Mesothelial cell of epicardium (in vitro differentiated cells): ENCODE results near the gene ST7. TPM values are rescaled to one million over a fixed set of nuclear protein-coding genes. Genes with fewer than 3 reads are reported as not detected.
A peak's percentile ranks its signal among the peaks of the same experiment; 100 is the strongest.

Source experiments
- DNase-seq, 2 experiments: peaks; one replicate each; pipeline ENCODE4 v3.0.0; 2021; ENCODE audit warnings: low spot score in 2 of 2; ENCODE audit not compliant: unreplicated experiment in 2 of 2
- H3K27ac Mint-ChIP-seq: 2 replicates; pipeline ENCODE4 v1.8.0; 2021; ENCODE audit warnings: mixed read lengths
- H3K27me3 Mint-ChIP-seq: 2 replicates; pipeline ENCODE4 v1.8.0; 2021; ENCODE audit warnings: low read depth, mixed read lengths
- H3K36me3 Mint-ChIP-seq: 2 replicates; pipeline ENCODE4 v1.8.0; 2021; ENCODE audit warnings: mixed read lengths
- H3K4me1 Mint-ChIP-seq: 2 replicates; pipeline ENCODE4 v1.8.0; 2021; ENCODE audit warnings: mixed read lengths
- H3K4me3 Mint-ChIP-seq: 2 replicates; pipeline ENCODE4 v1.8.0; 2021; ENCODE audit warnings: mild to moderate bottlenecking, moderate library complexity, mixed read lengths
- H3K9me3 Mint-ChIP-seq: 2 replicates; pipeline ENCODE4 v1.8.0; 2021; ENCODE audit warnings: mixed read lengths
- CTCF ChIP-seq: fragments of 200-600 bp; sonication (generic); IDR thresholded peaks from one replicate; pipeline ENCODE4 v1.5.0; 2021; ENCODE audit warnings: antibody characterized with exemption; ENCODE audit not compliant: unreplicated experiment
- total RNA-seq: library from RNA; stranded (reverse); gene quantifications from 3 replicates; pipeline ENCODE4 v1.2.1, GENCODE V29; 2021

The ST7 gene
- total RNA-seq, 1 donor from 2014 or later = 40.5 TPM

GRCh38 chr7:117203205-117203604, 249.9 kb downstream of the ST7 start:
- no peaks in the 10 kb centered on the region for H3K9me3 Mint-ChIP-seq
- H3K4me3 Mint-ChIP-seq = no peak overlapping the region
- H3K36me3 Mint-ChIP-seq = peaks cover 21% of the 10 kb centered on the region
- no peak for DNase-seq
- TF ChIP-seq CTCF = no peak
- no peaks in the 10 kb centered on the region for H3K27me3 Mint-ChIP-seq
- peaks cover 11% of the 10 kb centered on the region for H3K4me1 Mint-ChIP-seq
- H3K27ac Mint-ChIP-seq = no peak overlapping the region

- DNase-seq = no peak
- no peaks in the 10 kb centered on the region for H3K9me3 Mint-ChIP-seq
- no peak overlapping the region for H3K4me3 Mint-ChIP-seq
- peaks cover 21% of the 10 kb centered on the region for H3K36me3 Mint-ChIP-seq
- TF ChIP-seq CTCF = no peak
- peaks cover 10% of the 10 kb centered on the region for H3K4me1 Mint-ChIP-seq
- no peaks in the 10 kb centered on the region for H3K27me3 Mint-ChIP-seq
- H3K27ac Mint-ChIP-seq = peak overlapping the region; percentile 17
Observed at GRCh38 chr7:117205873-117206272, 252.6 kb downstream of the ST7 start.

- no peak for TF ChIP-seq CTCF
- Mint-ChIP-seq H3K4me1 (peaks cover 11% of the 10 kb centered on the region), H3K9me3 (no peaks in the 10 kb centered on the region), H3K36me3 (peaks cover 21% of the 10 kb centered on the region), H3K27ac (no peak overlapping the region), H3K4me3 (no peak overlapping the region), H3K27me3 (no peaks in the 10 kb centered on the region)
- DNase-seq = no peak
Observed at GRCh38 chr7:117208257-117208656, 255.0 kb downstream of the ST7 start.

- Mint-ChIP-seq H3K4me1 (peaks cover 20% of the 10 kb centered on the region), H3K4me3 (no peak overlapping the region), H3K27me3 (no peaks in the 10 kb centered on the region), H3K9me3 (no peaks in the 10 kb centered on the region), H3K27ac (no peak overlapping the region), H3K36me3 (peaks cover 12% of the 10 kb centered on the region)
- no peak for DNase-seq
- TF ChIP-seq CTCF = no peak
Observed at GRCh38 chr7:117210397-117210796, 257.1 kb downstream of the ST7 start.

- Mint-ChIP-seq H3K27ac (no peak overlapping the region), H3K4me3 (no peak overlapping the region), H3K4me1 (peaks cover 20% of the 10 kb centered on the region), H3K36me3 (peaks cover 12% of the 10 kb centered on the region), H3K27me3 (no peaks in the 10 kb centered on the region), H3K9me3 (no peaks in the 10 kb centered on the region)
- no peak for TF ChIP-seq CTCF
- DNase-seq = no peak
Observed at GRCh38 chr7:117210908-117211307, 257.6 kb downstream of the ST7 start.

GRCh38 chr7:117211614-117212013, 258.3 kb downstream of the ST7 start:
- Mint-ChIP-seq H3K4me3 (no peak overlapping the region), H3K36me3 (peaks cover 12% of the 10 kb centered on the region), H3K4me1 (peaks cover 23% of the 10 kb centered on the region), H3K9me3 (no peaks in the 10 kb centered on the region), H3K27me3 (no peaks in the 10 kb centered on the region), H3K27ac (peak overlapping the region; percentile 2)
- no peak for DNase-seq
- no peak for TF ChIP-seq CTCF
